Osteocyte (in vitro differentiated cells): ENCODE measurements around the gene MYO5B. TPM values are rescaled to one million over a fixed set of nuclear protein-coding genes. Genes with fewer than 3 reads are reported as not detected.

Experiments used
- DNase-seq: peaks from one replicate; pipeline ENCODE4 v3.0.0; 2021; ENCODE audit warnings: mixed read lengths; ENCODE audit not compliant: unreplicated experiment; ENCODE audit errors: extremely low spot score
- H3K27ac Mint-ChIP-seq: one replicate; pipeline ENCODE4 v1.8.0; 2021; ENCODE audit warnings: mild to moderate bottlenecking, mixed read lengths; ENCODE audit not compliant: unreplicated experiment
- H3K27me3 Mint-ChIP-seq: one replicate; pipeline ENCODE4 v1.8.0; 2021; ENCODE audit warnings: mixed read lengths; ENCODE audit not compliant: unreplicated experiment
- H3K36me3 Mint-ChIP-seq: one replicate; pipeline ENCODE4 v1.8.0; 2021; ENCODE audit warnings: mixed read lengths; ENCODE audit not compliant: unreplicated experiment
- H3K4me1 Mint-ChIP-seq: one replicate; pipeline ENCODE4 v1.8.0; 2021; ENCODE audit warnings: mixed read lengths; ENCODE audit not compliant: unreplicated experiment
- H3K4me3 Mint-ChIP-seq: one replicate; pipeline ENCODE4 v1.8.0; 2021; ENCODE audit warnings: mild to moderate bottlenecking, moderate library complexity, mixed read lengths; ENCODE audit not compliant: unreplicated experiment
- H3K9me3 Mint-ChIP-seq: one replicate; pipeline ENCODE4 v1.8.0; 2021; ENCODE audit warnings: mixed read lengths; ENCODE audit not compliant: unreplicated experiment
- CTCF ChIP-seq: fragments of 200-600 bp; sonication (generic); IDR thresholded peaks from 2 replicates; pipeline ENCODE4 v1.5.0; 2021; ENCODE audit warnings: antibody characterized with exemption, mild to moderate bottlenecking, moderate library complexity
- total RNA-seq: library from RNA; stranded (reverse); gene quantifications from 2 replicates; pipeline ENCODE4 v1.2.1, GENCODE V29; 2021

Gene MYO5B
- total RNA-seq, 1 donor from 2014 or later = not detected

GRCh38 chr18:49926106-49926745 is 268.7 kb downstream of the MYO5B start:
- no peaks in the 10 kb centered on the region for H3K9me3 Mint-ChIP-seq
- H3K27me3 Mint-ChIP-seq = peaks cover 15% of the 10 kb centered on the region
- no peaks in the 10 kb centered on the region for H3K4me1 Mint-ChIP-seq
- no peak overlapping the region for H3K4me3 Mint-ChIP-seq
- no peak overlapping the region for H3K27ac Mint-ChIP-seq
- no peak for DNase-seq
- TF ChIP-seq CTCF = no peak
- no peaks in the 10 kb centered on the region for H3K36me3 Mint-ChIP-seq

- TF ChIP-seq CTCF = no peak
- no peak overlapping the region for H3K4me3 Mint-ChIP-seq
- peaks cover 27% of the 10 kb centered on the region for H3K27me3 Mint-ChIP-seq
- H3K9me3 Mint-ChIP-seq = no peaks in the 10 kb centered on the region
- no peak for DNase-seq
- H3K4me1 Mint-ChIP-seq = no peaks in the 10 kb centered on the region
- no peaks in the 10 kb centered on the region for H3K36me3 Mint-ChIP-seq
- H3K27ac Mint-ChIP-seq = no peak overlapping the region
Observed at GRCh38 chr18:49924293-49924983, 270.5 kb downstream of the MYO5B start.

- Mint-ChIP-seq H3K9me3 (no peaks in the 10 kb centered on the region), H3K4me3 (no peak overlapping the region), H3K27ac (no peak overlapping the region), H3K27me3 (peaks cover 27% of the 10 kb centered on the region), H3K36me3 (no peaks in the 10 kb centered on the region), H3K4me1 (no peaks in the 10 kb centered on the region)
- no peak for DNase-seq
- no peak for TF ChIP-seq CTCF
Observed at GRCh38 chr18:49922228-49922627, 272.7 kb downstream of the MYO5B start.

GRCh38 chr18:49921318-49921985 is 273.5 kb downstream of the MYO5B start:
- Mint-ChIP-seq H3K27ac (no peak overlapping the region), H3K4me3 (no peak overlapping the region), H3K4me1 (no peaks in the 10 kb centered on the region), H3K9me3 (no peaks in the 10 kb centered on the region), H3K27me3 (peaks cover 27% of the 10 kb centered on the region), H3K36me3 (no peaks in the 10 kb centered on the region)
- DNase-seq = no peak
- TF ChIP-seq CTCF = no peak

- Mint-ChIP-seq H3K27me3 (peaks cover 31% of the 10 kb centered on the region), H3K27ac (no peak overlapping the region), H3K4me1 (no peaks in the 10 kb centered on the region), H3K4me3 (no peak overlapping the region), H3K36me3 (no peaks in the 10 kb centered on the region), H3K9me3 (no peaks in the 10 kb centered on the region)
- TF ChIP-seq CTCF = no peak
- no peak for DNase-seq
Observed at GRCh38 chr18:49920731-49921130, 274.2 kb downstream of the MYO5B start.
